ENCODE measurements around the gene CEP112.

DNA sequence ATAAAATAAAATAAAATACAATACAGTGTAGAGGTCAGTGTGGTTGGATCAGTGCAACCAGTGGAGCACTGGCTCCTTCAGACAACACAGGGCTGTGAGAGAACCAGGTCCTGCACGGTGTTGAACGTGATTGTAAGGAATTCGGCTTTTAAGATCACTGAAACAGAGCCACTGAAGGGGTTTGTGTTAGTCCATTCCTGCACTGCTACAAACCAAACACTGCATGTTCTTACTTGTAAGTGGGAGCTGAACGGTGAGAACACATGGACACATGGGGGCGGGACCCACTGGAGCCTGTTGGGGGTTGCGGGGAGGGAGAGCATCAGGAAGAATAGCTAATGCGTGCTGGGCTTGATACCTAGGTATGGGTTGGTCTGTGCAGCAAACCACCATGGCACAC lies 437.3 kb downstream of the CEP112 start:
- TF ChIP-seq, protein P1, sequence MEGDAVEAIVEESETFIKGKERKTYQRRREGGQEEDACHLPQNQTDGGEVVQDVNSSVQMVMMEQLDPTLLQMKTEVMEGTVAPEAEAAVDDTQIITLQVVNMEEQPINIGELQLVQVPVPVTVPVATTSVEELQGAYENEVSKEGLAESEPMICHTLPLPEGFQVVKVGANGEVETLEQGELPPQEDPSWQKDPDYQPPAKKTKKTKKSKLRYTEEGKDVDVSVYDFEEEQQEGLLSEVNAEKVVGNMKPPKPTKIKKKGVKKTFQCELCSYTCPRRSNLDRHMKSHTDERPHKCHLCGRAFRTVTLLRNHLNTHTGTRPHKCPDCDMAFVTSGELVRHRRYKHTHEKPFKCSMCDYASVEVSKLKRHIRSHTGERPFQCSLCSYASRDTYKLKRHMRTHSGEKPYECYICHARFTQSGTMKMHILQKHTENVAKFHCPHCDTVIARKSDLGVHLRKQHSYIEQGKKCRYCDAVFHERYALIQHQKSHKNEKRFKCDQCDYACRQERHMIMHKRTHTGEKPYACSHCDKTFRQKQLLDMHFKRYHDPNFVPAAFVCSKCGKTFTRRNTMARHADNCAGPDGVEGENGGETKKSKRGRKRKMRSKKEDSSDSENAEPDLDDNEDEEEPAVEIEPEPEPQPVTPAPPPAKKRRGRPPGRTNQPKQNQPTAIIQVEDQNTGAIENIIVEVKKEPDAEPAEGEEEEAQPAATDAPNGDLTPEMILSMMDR (IDR thresholded peaks at IDR 0.05): no peak
- TF ChIP-seq POLR2AphosphoS5 (IDR thresholded peaks at IDR 0.05; ENCODE audit: low read depth, low read length): no peak
- no peak for TF ChIP-seq SIN3A (IDR thresholded peaks at IDR 0.05; ENCODE audit: borderline replicate concordance, insufficient read depth, low read depth, low read length)
